H1 (cell line): ENCODE results near the gene CSTF3. TPM values are rescaled to one million over a fixed set of nuclear protein-coding genes. Genes with fewer than 3 reads are reported as not detected.
A peak's percentile ranks its signal among the peaks of the same experiment; 100 is the strongest.

Source experiments
- CTCF ChIA-PET: fragments of 300-600 bp; sonication (Branson Sonifier 250); formaldehyde crosslinking; loops from one replicate; lab custom pipeline; 2021; ENCODE audit not compliant: partially characterized antibody; lab: Charles Lee
- POLR2A ChIA-PET: fragments of 300-600 bp; sonication (Branson Sonifier 250); formaldehyde crosslinking; loops from one replicate; lab custom pipeline; 2021; ENCODE audit warnings: inconsistent platforms; ENCODE audit not compliant: partially characterized antibody; lab: Charles Lee
- DNase-seq, 2 experiments: peaks; one replicate each; pipeline versions ENCODE4 v3.0.0 to v3.0.0-alpha.2; 2010 to 2022; ENCODE audit warnings: low spot score in 2 of 2, low read depth in 1 of 2, mixed read lengths in 1 of 2
- FAIRE-seq: peaks from 2 replicates; lab custom pipeline; 2011; peaks lifted over from hg19 to GRCh38; lab: Jason Lieb, UNC
- H2AFZ ChIP-seq: 2 replicates; pipeline ENCODE4 v1.8.1; 2012; ENCODE audit warnings: low read length, inconsistent platforms
- H2AK5ac ChIP-seq: 2 replicates; pipeline ENCODE4 v1.6.1; 2013; ENCODE audit warnings: low read depth, low read length
- H2BK120ac ChIP-seq: replicated peaks from 2 replicates; pipeline ENCODE3; 2013; ENCODE audit warnings: low read depth, low read length, inconsistent platforms
- H2BK12ac ChIP-seq: 2 replicates; pipeline ENCODE4 v1.6.1; 2013; ENCODE audit warnings: low read depth, low read length
- H2BK15ac ChIP-seq: 2 replicates; pipeline ENCODE4 v1.6.1; 2013; ENCODE audit warnings: low read length
- H2BK20ac ChIP-seq: 2 replicates; pipeline ENCODE4 v1.6.1; 2013; ENCODE audit warnings: low read length
- H2BK5ac ChIP-seq: 2 replicates; pipeline ENCODE4 v1.6.1; 2013; ENCODE audit warnings: low read depth, low read length
- H3K14ac ChIP-seq: 2 replicates; pipeline ENCODE4 v1.6.1; 2013; ENCODE audit warnings: inconsistent platforms; ENCODE audit not compliant: insufficient read length
- H3K18ac ChIP-seq: 2 replicates; pipeline ENCODE4 v1.6.1; 2013; ENCODE audit warnings: low read length; ENCODE audit errors: extremely low read depth
- H3K23ac ChIP-seq: 2 replicates; pipeline ENCODE4 v1.6.1; 2013; ENCODE audit warnings: inconsistent platforms; ENCODE audit not compliant: insufficient read length
- H3K23me2 ChIP-seq: 2 replicates; pipeline ENCODE4 v1.6.1; 2013; ENCODE audit warnings: low read depth, low read length
- H3K27ac ChIP-seq: 2 replicates; pipeline ENCODE4 v1.6.1; 2011; ENCODE audit warnings: low read depth, low read length, inconsistent platforms
- H3K27me3 ChIP-seq, 4 experiments: replicated peaks in 1 of 4; 1 replicate in 1 of 4; 2 replicates in 3 of 4; pipeline versions ENCODE4 v1.6.1 to v1.8.1; 2011 to 2013; ENCODE audit warnings: low read length in 3 of 4, mild to moderate bottlenecking in 3 of 4, inconsistent platforms in 2 of 4, mixed read lengths in 2 of 4, moderate library complexity in 1 of 4; ENCODE audit not compliant: control insufficient read depth in 3 of 4, insufficient read depth in 3 of 4; ENCODE audit errors: extremely low read depth in 1 of 4
- H3K36me3 ChIP-seq, 4 experiments: 2 replicates each; pipeline versions ENCODE4 v1.6.1 to v1.8.1; 2011 to 2013; ENCODE audit warnings: mild to moderate bottlenecking in 4 of 4, low read length in 3 of 4, moderate library complexity in 2 of 4, control low read depth in 1 of 4, inconsistent platforms in 1 of 4; ENCODE audit not compliant: insufficient read depth in 4 of 4, control insufficient read depth in 2 of 4
- H3K4ac ChIP-seq: replicated peaks from 2 replicates; pipeline ENCODE3; 2013; ENCODE audit warnings: low read length, low read depth, mixed read lengths, inconsistent platforms; ENCODE audit not compliant: insufficient read length
- H3K4me1 ChIP-seq, 4 experiments: replicated peaks in 1 of 4; 1 replicate in 1 of 4; 2 replicates in 3 of 4; pipeline versions ENCODE4 v1.6.1 to v1.8.1; 2011 to 2013; ENCODE audit warnings: low read length in 3 of 4, inconsistent platforms in 2 of 4, mixed read lengths in 1 of 4; ENCODE audit not compliant: insufficient read depth in 4 of 4, control insufficient read depth in 3 of 4
- H3K4me2 ChIP-seq, 2 experiments: 2 replicates each; pipeline versions ENCODE4 v1.6.1 to v1.8.1; 2011 to 2013; ENCODE audit warnings: low read depth in 2 of 2, low read length in 2 of 2, control low read depth in 1 of 2, inconsistent platforms in 1 of 2, mild to moderate bottlenecking in 1 of 2; ENCODE audit not compliant: insufficient read depth in 1 of 2
- H3K4me3 ChIP-seq, 4 experiments: fragments of 200-600, 300-600 bp in 1 of 4; sonication (generic), shearing (Covaris generic), sonication (Bioruptor Twin) in 1 of 4; 2 replicates each; pipeline versions ENCODE4 v1.5.1 to v1.8.1; 2011 to 2016; ENCODE audit warnings: low read length in 4 of 4, low read depth in 3 of 4, control low read depth in 2 of 4, inconsistent platforms in 2 of 4, mild to moderate bottlenecking in 2 of 4, mixed read lengths in 1 of 4, moderate library complexity in 1 of 4; ENCODE audit not compliant: insufficient read depth in 2 of 4; ENCODE audit errors: extremely low read depth in 1 of 4
- H3K56ac ChIP-seq: replicated peaks from 2 replicates; pipeline ENCODE3; 2013; ENCODE audit warnings: low read depth, mild to moderate bottlenecking, mixed read lengths, low read length, inconsistent platforms; ENCODE audit not compliant: insufficient read length
- H3K79me1 ChIP-seq: 2 replicates; pipeline ENCODE4 v1.6.1; 2013; ENCODE audit warnings: low read depth, low read length, control low read depth
- H3K79me2 ChIP-seq, 2 experiments: 2 replicates each; pipeline versions ENCODE4 v1.6.1 to v1.8.1; 2012 to 2013; ENCODE audit warnings: low read length in 2 of 2, mild to moderate bottlenecking in 2 of 2, inconsistent platforms in 1 of 2; ENCODE audit not compliant: insufficient read depth in 2 of 2, control insufficient read depth in 1 of 2
- H3K9ac ChIP-seq, 4 experiments: replicated peaks in 1 of 4; 1 replicate in 1 of 4; 2 replicates in 3 of 4; pipeline versions ENCODE4 v1.6.1 to v1.8.1; 2011 to 2013; ENCODE audit warnings: low read depth in 3 of 4, low read length in 3 of 4, control low read depth in 2 of 4, mild to moderate bottlenecking in 2 of 4, moderate library complexity in 2 of 4, inconsistent platforms in 1 of 4; ENCODE audit errors: extremely low read depth in 1 of 4
- H3K9me3 ChIP-seq, 2 experiments: 2 replicates each; pipeline versions ENCODE4 v1.6.1 to v1.8.1; 2012 to 2013; ENCODE audit warnings: mild to moderate bottlenecking in 2 of 2, moderate library complexity in 2 of 2, control low read depth in 1 of 2, inconsistent platforms in 1 of 2, low read depth in 1 of 2, low read length in 1 of 2, mixed read lengths in 1 of 2; ENCODE audit not compliant: insufficient read depth in 2 of 2
- H4K20me1 ChIP-seq, 2 experiments: replicated peaks in 1 of 2; 2 replicates each; pipeline versions ENCODE3 to v1.8.1; 2011 to 2013; ENCODE audit warnings: inconsistent platforms in 2 of 2, low read length in 2 of 2, mild to moderate bottlenecking in 1 of 2; ENCODE audit not compliant: insufficient read depth in 2 of 2, control insufficient read depth in 1 of 2
- H4K5ac ChIP-seq: 2 replicates; pipeline ENCODE4 v1.6.1; 2013; ENCODE audit warnings: low read length, low read depth, mixed read lengths, inconsistent platforms; ENCODE audit not compliant: insufficient read length
- H4K8ac ChIP-seq: 2 replicates; pipeline ENCODE4 v1.8.0; 2013; ENCODE audit warnings: mild to moderate bottlenecking, moderate library complexity, low read length, inconsistent platforms; ENCODE audit not compliant: insufficient read depth; ENCODE audit errors: extremely low read depth
- H4K91ac ChIP-seq: replicated peaks from 2 replicates; pipeline ENCODE3; 2013; ENCODE audit warnings: low read length, mixed read lengths, inconsistent platforms; ENCODE audit not compliant: insufficient read length
- CHD1 ChIP-seq: IDR thresholded peaks from 2 replicates; pipeline ENCODE4 v1.6.1; 2012; ENCODE audit warnings: low read depth, low read length, improper control_type of control experiment
- EGR1 ChIP-seq: IDR thresholded peaks from 2 replicates; pipeline ENCODE4 v1.6.1; 2011; ENCODE audit warnings: low read depth, low read length, borderline replicate concordance
- HDAC2 ChIP-seq, 2 experiments: fragments of 300-600 bp in 1 of 2; sonication (generic) in 1 of 2; IDR thresholded peaks; 2 replicates each; pipeline ENCODE4 v1.6.1; 2011 to 2012; ENCODE audit warnings: low read depth in 2 of 2, low read length in 2 of 2, mild to moderate bottlenecking in 2 of 2, moderate library complexity in 2 of 2, borderline replicate concordance in 1 of 2, inconsistent platforms in 1 of 2
- MAX ChIP-seq: IDR thresholded peaks from 2 replicates; pipeline ENCODE4 v1.6.1; 2012; ENCODE audit warnings: inconsistent platforms
- WGBS, 2 experiments: shearing (Covaris generic) in 1 of 2; methylation state at CpG; one replicate each; pipeline versions ENCODE4 v1.1.6 to v1.1.7; 2013 to 2015; ENCODE audit warnings: low lambda C conversion rate in 2 of 2, mixed read lengths in 2 of 2, inconsistent platforms in 1 of 2, low coverage in 1 of 2, missing lambda C conversion rate in 1 of 2; ENCODE audit not compliant: insufficient replicate concordance in 2 of 2, insufficient coverage in 1 of 2, insufficient read length in 1 of 2; ENCODE audit errors: extremely low coverage in 1 of 2, missing lambda C conversion rate in 1 of 2; 5-methylcytosine and 5-hydroxymethylcytosine counted together
- polyA plus RNA-seq, 7 experiments: library from polyadenylated mRNA; depleted of rRNA in 3 of 7; stranded (reverse) in 5 of 7; unstranded in 2 of 7; fragments of >200 nt in 5 of 7; fragments of 200-250 nt in 2 of 7; gene quantifications; 1 replicate in 5 of 7; 2 replicates in 1 of 7; 4 replicates in 1 of 7; pipeline versions ENCODE4 v1.2.1 to v1.2.3, GENCODE V29; 2011 to 2013; ENCODE audit warnings: missing spikeins in 2 of 7, mixed read lengths in 2 of 7
- total RNA-seq: library from RNA; stranded (reverse); fragmentation: NEBNext Ultra II Directional; extraction: Animal tissue kit (Norgen Biotek cat#: 25700); gene quantifications from 2 replicates; pipeline ENCODE4 v1.2.1, GENCODE V29; 2021

The CSTF3 gene
- total and polyA plus RNA-seq, 2 of the 8 experiments (the other 6 are each of a cell fraction or from before 2014, with no cell fraction given) = 22.3 to 54.7 TPM

- H3K27ac ChIP-seq = 0 out of 2 replicates have a peak overlapping the region, but pooled peaks have one; percentile 0
- no peak overlapping the region for H2BK15ac ChIP-seq
- DNase-seq (no peak), FAIRE-seq (no peak)
- no peak overlapping the region for H3K4ac ChIP-seq
- no peak overlapping the region for H4K91ac ChIP-seq
- no peaks in the 10 kb centered on the region for H3K79me1 ChIP-seq
- H3K79me2 ChIP-seq = no peaks in the 10 kb centered on the region
- TF ChIP-seq MAX (peak; percentile 21; the same call in 1 of the 2 replicates), EGR1 (no peak), HDAC2 (IDR thresholded peaks at IDR 0.05; ENCODE audit: borderline replicate concordance in 1 of 2, low read depth in 2 of 2, low read length in 2 of 2) (no peak), CHD1 (no peak)
- 0 out of 4 replicates have a peak overlapping the region, but pooled peaks of 1 of the 2 experiments have one; percentile 48 for H3K4me2 ChIP-seq
- H3K27me3 ChIP-seq = no peaks in the 10 kb centered on the region
- ChIA-PET POLR2A (interaction anchor here (1.0 to 1.2 kb wide), 3 partner anchors 9 to 32 kb away, joined by 3 to 4 read pairs (median 3); partner anchors contain the start of gene CSTF3), CTCF (interaction anchor here (1.4 to 3.8 kb wide), 2 partner anchors 9 to 13 kb away, joined by 3 to 36 read pairs; no protein-coding TSS in a partner anchor)
- H3K9me3 ChIP-seq = no peaks in the 10 kb centered on the region
- H4K20me1 ChIP-seq = no peaks in the 10 kb centered on the region
- no peak overlapping the region for H4K8ac ChIP-seq
- H2AK5ac ChIP-seq = no peak overlapping the region
- no peak overlapping the region for H2BK20ac ChIP-seq
- H3K4me3 ChIP-seq = no peak overlapping the region
- H4K5ac ChIP-seq = no peak overlapping the region
- H2AFZ ChIP-seq = no peak overlapping the region
- H2BK120ac ChIP-seq = no peak overlapping the region
- no peak overlapping the region for H3K56ac ChIP-seq
- no peak overlapping the region for H3K23ac ChIP-seq
- H3K9ac ChIP-seq = no peak overlapping the region
- 56% methylated on average over 5 of the region's 5 CpGs; no CpG with 5 or more reads in 1 of the 2 experiments for WGBS, 2 experiments
- H3K18ac ChIP-seq = no peak overlapping the region
- no peak overlapping the region for H2BK5ac ChIP-seq
- H3K23me2 ChIP-seq = no peaks in the 10 kb centered on the region
- no peak overlapping the region for H3K14ac ChIP-seq
- H3K36me3 ChIP-seq = no peaks in the 10 kb centered on the region
- no peak overlapping the region for H2BK12ac ChIP-seq
- H3K4me1 ChIP-seq = peaks cover 0 to 15% (median 7%) of the 10 kb centered on the region in 4 experiments; a peak in 4 of 7 replicates
Measured at GRCh38 chr11:33178443-33179180, 17.3 kb upstream of the CSTF3 start.
